ENCODE results near the gene ATP8B3.

GRCh38 chr19:1806184-1807029 is 5.7 kb downstream of the ATP8B3 start:
- TF ChIP-seq, protein P1, sequence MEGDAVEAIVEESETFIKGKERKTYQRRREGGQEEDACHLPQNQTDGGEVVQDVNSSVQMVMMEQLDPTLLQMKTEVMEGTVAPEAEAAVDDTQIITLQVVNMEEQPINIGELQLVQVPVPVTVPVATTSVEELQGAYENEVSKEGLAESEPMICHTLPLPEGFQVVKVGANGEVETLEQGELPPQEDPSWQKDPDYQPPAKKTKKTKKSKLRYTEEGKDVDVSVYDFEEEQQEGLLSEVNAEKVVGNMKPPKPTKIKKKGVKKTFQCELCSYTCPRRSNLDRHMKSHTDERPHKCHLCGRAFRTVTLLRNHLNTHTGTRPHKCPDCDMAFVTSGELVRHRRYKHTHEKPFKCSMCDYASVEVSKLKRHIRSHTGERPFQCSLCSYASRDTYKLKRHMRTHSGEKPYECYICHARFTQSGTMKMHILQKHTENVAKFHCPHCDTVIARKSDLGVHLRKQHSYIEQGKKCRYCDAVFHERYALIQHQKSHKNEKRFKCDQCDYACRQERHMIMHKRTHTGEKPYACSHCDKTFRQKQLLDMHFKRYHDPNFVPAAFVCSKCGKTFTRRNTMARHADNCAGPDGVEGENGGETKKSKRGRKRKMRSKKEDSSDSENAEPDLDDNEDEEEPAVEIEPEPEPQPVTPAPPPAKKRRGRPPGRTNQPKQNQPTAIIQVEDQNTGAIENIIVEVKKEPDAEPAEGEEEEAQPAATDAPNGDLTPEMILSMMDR (conservative IDR thresholded peaks at IDR 0.05; ENCODE audit: low read depth, low read length), result no peak
- no peak for TF ChIP-seq EZH2 (IDR thresholded peaks at IDR 0.05; ENCODE audit: borderline replicate concordance, low read depth, low read length, poor library complexity, severe bottlenecking)
